Osteocyte (in vitro differentiated cells): Measurements from ENCODE around the gene EXOC4. TPM values are rescaled to one million over a fixed set of nuclear protein-coding genes. Genes with fewer than 3 reads are reported as not detected.
A peak's percentile ranks its signal among the peaks of the same experiment; 100 is the strongest.

ENCODE experiments used
- DNase-seq: peaks from one replicate; pipeline ENCODE4 v3.0.0; 2021; ENCODE audit warnings: mixed read lengths; ENCODE audit not compliant: unreplicated experiment; ENCODE audit errors: extremely low spot score
- H3K27ac Mint-ChIP-seq: one replicate; pipeline ENCODE4 v1.8.0; 2021; ENCODE audit warnings: mild to moderate bottlenecking, mixed read lengths; ENCODE audit not compliant: unreplicated experiment
- H3K27me3 Mint-ChIP-seq: one replicate; pipeline ENCODE4 v1.8.0; 2021; ENCODE audit warnings: mixed read lengths; ENCODE audit not compliant: unreplicated experiment
- H3K36me3 Mint-ChIP-seq: one replicate; pipeline ENCODE4 v1.8.0; 2021; ENCODE audit warnings: mixed read lengths; ENCODE audit not compliant: unreplicated experiment
- H3K4me1 Mint-ChIP-seq: one replicate; pipeline ENCODE4 v1.8.0; 2021; ENCODE audit warnings: mixed read lengths; ENCODE audit not compliant: unreplicated experiment
- H3K4me3 Mint-ChIP-seq: one replicate; pipeline ENCODE4 v1.8.0; 2021; ENCODE audit warnings: mild to moderate bottlenecking, moderate library complexity, mixed read lengths; ENCODE audit not compliant: unreplicated experiment
- H3K9me3 Mint-ChIP-seq: one replicate; pipeline ENCODE4 v1.8.0; 2021; ENCODE audit warnings: mixed read lengths; ENCODE audit not compliant: unreplicated experiment
- total RNA-seq: library from RNA; stranded (reverse); gene quantifications from 2 replicates; pipeline ENCODE4 v1.2.1, GENCODE V29; 2021
- TF ChIP-seq, protein P1 (sequence below): fragments of 200-600 bp; sonication (generic); IDR thresholded peaks from 2 replicates; pipeline ENCODE4 v1.5.0; 2021; ENCODE audit warnings: antibody characterized with exemption, mild to moderate bottlenecking, moderate library complexity

The EXOC4 gene
- total RNA-seq, 1 donor from 2014 or later = 99.9 TPM

- Mint-ChIP-seq H3K36me3 (no peaks in the 10 kb centered on the region), H3K27me3 (peaks cover 28% of the 10 kb centered on the region), H3K4me3 (no peak overlapping the region), H3K27ac (no peak overlapping the region), H3K9me3 (peaks cover 3% of the 10 kb centered on the region), H3K4me1 (no peaks in the 10 kb centered on the region)
- no peak for DNase-seq
- TF ChIP-seq, protein P1, sequence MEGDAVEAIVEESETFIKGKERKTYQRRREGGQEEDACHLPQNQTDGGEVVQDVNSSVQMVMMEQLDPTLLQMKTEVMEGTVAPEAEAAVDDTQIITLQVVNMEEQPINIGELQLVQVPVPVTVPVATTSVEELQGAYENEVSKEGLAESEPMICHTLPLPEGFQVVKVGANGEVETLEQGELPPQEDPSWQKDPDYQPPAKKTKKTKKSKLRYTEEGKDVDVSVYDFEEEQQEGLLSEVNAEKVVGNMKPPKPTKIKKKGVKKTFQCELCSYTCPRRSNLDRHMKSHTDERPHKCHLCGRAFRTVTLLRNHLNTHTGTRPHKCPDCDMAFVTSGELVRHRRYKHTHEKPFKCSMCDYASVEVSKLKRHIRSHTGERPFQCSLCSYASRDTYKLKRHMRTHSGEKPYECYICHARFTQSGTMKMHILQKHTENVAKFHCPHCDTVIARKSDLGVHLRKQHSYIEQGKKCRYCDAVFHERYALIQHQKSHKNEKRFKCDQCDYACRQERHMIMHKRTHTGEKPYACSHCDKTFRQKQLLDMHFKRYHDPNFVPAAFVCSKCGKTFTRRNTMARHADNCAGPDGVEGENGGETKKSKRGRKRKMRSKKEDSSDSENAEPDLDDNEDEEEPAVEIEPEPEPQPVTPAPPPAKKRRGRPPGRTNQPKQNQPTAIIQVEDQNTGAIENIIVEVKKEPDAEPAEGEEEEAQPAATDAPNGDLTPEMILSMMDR = peak; percentile 71
Measured at GRCh38 chr7:133230591-133231194, 22.2 kb upstream of the EXOC4 start.

- Mint-ChIP-seq H3K27ac (no peak overlapping the region), H3K36me3 (no peaks in the 10 kb centered on the region), H3K9me3 (no peaks in the 10 kb centered on the region)
Measured at GRCh38 chr7:133233142-133233541, 19.7 kb upstream of the EXOC4 start.

DNA sequence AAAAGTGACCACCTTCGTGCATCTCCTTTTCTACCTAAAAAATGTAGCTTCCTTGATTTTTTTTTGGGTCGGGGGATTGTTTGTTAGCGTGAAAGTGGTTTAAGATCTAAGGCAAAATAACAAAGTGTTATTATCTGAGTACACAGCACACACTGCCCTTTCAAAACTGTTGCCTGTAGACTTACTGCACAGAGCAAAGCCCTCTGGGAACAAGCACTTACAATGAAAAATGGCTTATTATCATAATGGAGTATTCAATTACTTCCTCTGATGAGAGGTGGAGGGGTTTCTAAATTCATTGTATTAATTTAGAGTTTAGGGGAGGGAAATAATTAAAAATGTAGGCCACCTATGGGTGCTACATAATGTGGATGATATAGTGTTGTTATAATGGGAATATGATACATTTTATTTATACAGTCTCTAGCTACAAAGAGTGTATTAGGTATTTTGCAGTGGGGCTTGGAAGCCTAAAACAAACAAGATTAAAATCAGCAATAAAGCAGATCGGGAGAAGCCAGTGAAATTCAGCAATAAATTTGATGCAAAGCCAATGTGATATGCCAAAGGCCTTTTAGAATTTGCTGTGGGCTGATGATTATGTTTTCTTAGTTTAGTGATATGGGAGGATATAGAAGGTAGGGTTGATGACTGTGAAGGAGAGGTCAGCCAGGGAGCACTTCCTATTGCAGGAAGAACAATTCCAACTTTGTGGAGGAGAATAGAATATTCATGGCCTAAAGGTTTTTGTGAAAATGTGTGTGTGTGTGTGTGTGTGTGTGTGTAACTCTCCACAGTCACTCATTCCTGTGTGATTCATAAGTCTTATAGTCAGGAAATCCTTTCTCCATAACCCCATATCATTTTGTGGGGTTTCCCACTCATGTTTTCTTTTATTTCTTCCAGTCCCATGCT lies 17.7 kb upstream of the EXOC4 start:
- H3K27ac Mint-ChIP-seq = no peak overlapping the region
- H3K4me1 Mint-ChIP-seq = no peaks in the 10 kb centered on the region
- no peaks in the 10 kb centered on the region for H3K36me3 Mint-ChIP-seq
- no peak overlapping the region for H3K4me3 Mint-ChIP-seq
- peaks cover 30% of the 10 kb centered on the region for H3K27me3 Mint-ChIP-seq
- no peaks in the 10 kb centered on the region for H3K9me3 Mint-ChIP-seq
- no peak for DNase-seq
- TF ChIP-seq, protein P1 = no peak

More at GRCh38 chr7:133233142-133233541, 19.7 kb upstream of the EXOC4 start:
- no peak for DNase-seq
- TF ChIP-seq, protein P1 = no peak
- peaks cover 29% of the 10 kb centered on the region for H3K27me3 Mint-ChIP-seq
- no peak overlapping the region for H3K4me3 Mint-ChIP-seq
- no peaks in the 10 kb centered on the region for H3K4me1 Mint-ChIP-seq

DNA sequence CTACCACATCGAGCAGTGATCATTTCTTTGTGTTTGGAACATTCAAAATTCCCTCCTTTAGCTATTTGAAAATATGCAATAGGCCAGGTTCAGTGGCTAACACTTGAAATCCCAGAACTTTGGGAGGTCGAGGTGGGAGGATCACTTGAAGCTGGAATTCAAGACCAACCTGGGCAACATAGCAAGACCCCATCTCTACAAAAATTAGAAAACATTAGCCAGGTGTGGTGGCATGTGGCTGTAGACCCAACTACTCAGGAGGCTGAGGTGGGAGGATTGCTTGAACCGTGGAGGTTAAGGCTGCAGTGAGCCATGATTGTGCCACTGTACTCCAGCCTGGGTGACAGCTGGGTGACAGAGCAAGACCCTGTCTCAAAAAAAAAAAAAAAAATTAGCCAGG lies 15.3 kb upstream of the EXOC4 start:
- H3K9me3 Mint-ChIP-seq = no peaks in the 10 kb centered on the region
- no peaks in the 10 kb centered on the region for H3K36me3 Mint-ChIP-seq
- H3K4me1 Mint-ChIP-seq = no peaks in the 10 kb centered on the region
- peaks cover 23% of the 10 kb centered on the region for H3K27me3 Mint-ChIP-seq
- TF ChIP-seq, protein P1 = no peak
- no peak overlapping the region for H3K4me3 Mint-ChIP-seq
- H3K27ac Mint-ChIP-seq = no peak overlapping the region
- DNase-seq = no peak

- Mint-ChIP-seq H3K4me1 (no peaks in the 10 kb centered on the region), H3K4me3 (no peak overlapping the region), H3K27me3 (peaks cover 24% of the 10 kb centered on the region), H3K36me3 (no peaks in the 10 kb centered on the region), H3K9me3 (no peaks in the 10 kb centered on the region), H3K27ac (no peak overlapping the region)
- TF ChIP-seq, protein P1 = no peak
- no peak for DNase-seq
Measured at GRCh38 chr7:133240302-133240701, 12.6 kb upstream of the EXOC4 start.
